NCI-H345 treated with DMSO at 0.1 percent for 48 hours (cell line): Measurements from ENCODE around the gene ZNG1A.
"Not testable (repeated sequence)": the region's sequence is repeated elsewhere in the genome, so short reads cannot be mapped to it uniquely, and the experiment has no call there.

ENCODE experiments used
- DNase-seq: peaks from one replicate; lab custom pipeline; 2025; ENCODE audit not compliant: unreplicated experiment; lab: John Stamatoyannopoulos, UW

Gene ZNG1A

GRCh38 chr9:178970-179383 is at the start of gene ZNG1A:
ZNG1A (minus strand) TSS chr9:179056; CDS start chr9:178969, 87 bp downstream.
- not testable (repeated sequence) for DNase-seq

GRCh38 chr9:227860-228259 is 49.0 kb upstream of the ZNG1A start:
- DNase-seq: no peak

- DNase-seq: no peak
Measured at GRCh38 chr9:224582-225520, 46.0 kb upstream of the ZNG1A start.

- DNase-seq: no peak
Measured at GRCh38 chr9:224026-224425, 45.2 kb upstream of the ZNG1A start.

GRCh38 chr9:223152-223551 is 44.3 kb upstream of the ZNG1A start:
- no peak for DNase-seq

DNA sequence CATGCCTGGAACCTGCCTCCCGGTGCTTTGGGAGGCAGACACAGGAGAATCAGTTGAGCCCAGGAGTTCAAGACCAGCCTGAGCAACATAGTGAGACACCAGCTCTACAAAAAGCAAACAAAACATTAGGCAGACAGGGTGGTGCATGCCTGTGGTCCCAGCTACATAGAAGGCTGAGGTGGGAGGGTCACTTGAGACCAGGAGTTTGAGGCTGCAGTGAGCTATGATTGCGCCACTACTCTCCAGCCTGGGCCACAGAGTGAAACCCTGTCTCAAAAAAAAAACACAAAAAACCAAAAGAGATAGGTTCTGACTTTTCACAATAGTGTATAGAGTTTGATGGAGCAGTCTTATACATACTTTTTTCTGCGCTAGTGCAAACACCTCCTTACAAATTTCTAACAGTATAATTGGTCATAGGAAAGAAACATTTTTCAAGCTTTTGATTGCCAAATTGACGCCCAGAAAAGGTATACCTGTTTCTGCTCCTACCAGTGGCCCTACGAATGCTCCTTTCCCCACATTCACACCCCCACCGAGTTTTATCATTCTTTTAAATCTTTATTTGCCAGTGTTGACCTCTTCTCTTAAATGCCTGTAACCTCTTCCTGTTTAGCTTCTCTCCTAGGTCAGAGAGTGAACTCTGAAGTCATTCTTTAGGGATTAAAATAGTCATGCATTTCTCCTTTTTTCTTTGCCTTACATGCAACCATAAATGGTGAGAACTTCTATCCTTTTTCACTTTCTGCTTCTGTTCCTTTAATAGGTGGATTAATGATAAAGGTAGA is 43.3 kb upstream of the ZNG1A start:
- DNase-seq: no peak

- no peak for DNase-seq
Measured at GRCh38 chr9:219670-220365, 41.0 kb upstream of the ZNG1A start.

DNA sequence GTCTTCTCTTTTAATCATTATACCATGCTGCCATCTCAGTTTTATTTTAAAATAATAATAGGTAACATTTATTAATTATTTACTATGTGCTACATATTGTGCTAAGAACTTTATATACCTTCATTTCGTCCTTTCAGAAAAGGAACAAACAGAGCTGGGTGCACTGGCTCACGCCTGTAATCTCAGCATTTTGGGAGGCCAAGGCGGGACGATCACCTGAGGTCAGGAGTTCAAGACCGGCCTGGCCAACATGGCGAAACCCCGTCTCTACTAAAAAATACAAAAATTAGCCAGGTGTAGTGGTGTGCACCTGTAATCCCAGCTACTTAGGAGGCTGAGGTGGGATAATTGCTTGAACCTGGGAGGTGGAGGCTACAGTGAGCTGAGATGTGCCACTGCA is 40.2 kb upstream of the ZNG1A start:
- DNase-seq: not testable (repeated sequence)

GRCh38 chr9:217950-218349 is 39.1 kb upstream of the ZNG1A start:
- no peak for DNase-seq

DNA sequence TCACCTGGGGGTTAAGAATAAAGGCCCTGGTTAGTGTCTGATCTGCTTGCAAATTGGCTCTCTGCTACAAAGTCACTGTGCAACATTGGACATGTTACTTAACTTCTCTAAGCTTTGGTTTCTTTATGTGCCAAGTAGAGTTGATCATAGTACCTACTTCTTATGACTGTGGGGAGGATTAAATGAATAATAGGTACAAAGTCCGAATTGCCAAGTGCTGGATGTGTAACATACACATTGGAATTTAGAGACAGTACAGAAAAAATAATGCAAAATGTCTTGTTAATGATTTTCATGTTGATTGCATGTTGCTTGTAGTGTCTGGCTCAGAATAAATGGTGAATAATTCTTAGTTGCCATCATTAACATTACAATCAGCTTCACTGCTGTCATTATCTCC is 38.0 kb upstream of the ZNG1A start:
- DNase-seq: no peak

GRCh38 chr9:215631-216155 is 36.8 kb upstream of the ZNG1A start:
- DNase-seq: no peak

- no peak for DNase-seq
Measured at GRCh38 chr9:214648-215493, 36.0 kb upstream of the ZNG1A start, which contains the start of gene DOCK8. DOCK8 (plus strand) TSS chr9:214865; CDS start chr9:214977, 112 bp downstream.

GRCh38 chr9:214351-214647 is 35.4 kb upstream of the ZNG1A start:
- DNase-seq: no peak

DNA sequence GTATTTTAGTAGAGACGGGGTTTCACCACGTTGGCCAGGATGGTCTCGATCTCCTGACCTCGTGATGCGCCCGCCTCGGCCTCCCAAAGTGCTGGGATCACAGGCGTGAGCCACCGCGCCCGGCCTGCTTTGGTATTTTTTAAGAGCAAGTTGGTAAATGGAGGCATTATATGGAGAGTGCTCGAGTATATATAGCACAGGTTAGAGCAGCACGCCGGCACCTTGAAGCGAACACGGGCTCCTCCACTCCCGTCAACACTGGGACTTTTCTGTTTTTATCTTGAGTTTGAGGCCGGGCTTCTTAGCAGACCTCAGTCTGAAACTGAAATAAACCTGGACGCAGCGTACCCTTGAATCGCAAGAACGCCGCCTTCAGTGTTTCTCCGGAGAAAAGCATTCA is 35.0 kb upstream of the ZNG1A start:
- DNase-seq: not testable (repeated sequence)

DNA sequence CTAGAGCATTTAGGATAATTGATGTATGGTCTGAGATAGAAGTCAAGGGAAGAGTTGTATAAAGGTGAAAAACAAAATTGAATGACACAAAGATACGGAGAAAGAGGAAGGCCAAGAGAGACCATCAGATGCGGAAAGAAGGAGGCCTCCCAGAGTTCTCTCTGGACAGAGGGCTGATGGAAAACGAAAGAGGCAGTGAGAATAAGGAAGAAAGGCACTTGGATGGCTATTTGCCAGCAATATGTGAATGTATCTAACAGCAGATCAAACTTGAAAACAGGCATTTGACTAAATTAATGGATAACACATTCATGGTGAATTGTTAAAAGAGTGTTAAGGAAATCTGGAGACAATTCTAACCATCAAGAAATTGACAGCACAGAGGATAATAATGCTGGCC is 33.4 kb upstream of the ZNG1A start:
- no peak for DNase-seq

- DNase-seq: no peak
Measured at GRCh38 chr9:211557-211956, 32.7 kb upstream of the ZNG1A start.

DNA sequence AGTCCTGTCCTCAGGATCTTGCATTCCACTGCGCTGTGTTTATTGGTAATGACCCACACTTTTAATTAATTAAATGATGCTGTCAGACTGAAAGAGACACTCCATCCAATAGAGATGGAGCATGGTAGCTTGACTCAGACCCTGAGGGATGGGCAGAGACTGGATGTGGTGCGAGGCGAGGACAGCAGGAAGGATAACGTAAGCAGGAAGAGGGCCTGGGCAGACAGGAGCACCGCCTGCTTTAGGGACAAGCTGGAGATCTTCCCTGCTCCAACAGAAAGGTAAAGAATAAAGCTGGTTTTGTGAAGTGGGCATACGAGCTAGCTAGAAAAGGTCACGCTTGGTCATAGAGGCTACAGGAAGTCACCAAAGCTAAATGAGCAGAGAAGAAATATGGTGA is 32.2 kb upstream of the ZNG1A start:
- DNase-seq: no peak

GRCh38 chr9:209143-209758 is 30.4 kb upstream of the ZNG1A start:
- no peak for DNase-seq

DNA sequence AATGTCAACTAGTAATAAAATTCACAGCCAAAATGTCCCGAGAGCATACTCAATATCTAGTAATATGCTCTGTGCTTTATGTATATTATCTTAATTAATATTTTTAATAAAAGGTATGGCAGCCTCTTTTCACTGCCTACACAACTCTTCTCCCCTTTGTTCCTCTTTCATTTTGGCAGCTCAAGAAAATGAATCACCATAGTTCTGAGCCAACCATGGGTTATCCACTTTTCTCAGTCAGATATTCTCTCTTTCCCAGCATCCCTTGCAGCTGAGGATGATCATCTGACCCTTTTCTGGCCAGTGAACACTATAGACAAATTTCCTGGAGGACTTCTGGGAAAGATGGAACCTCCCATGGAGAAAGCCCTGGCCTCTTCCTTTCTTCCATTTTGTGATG is 27.6 kb upstream of the ZNG1A start:
- no peak for DNase-seq

- not testable (repeated sequence) for DNase-seq
Measured at GRCh38 chr9:199601-200000, 20.7 kb upstream of the ZNG1A start.
